NCI-H460 (cell line): ENCODE results near the gene CPNE7. TPM values are rescaled to one million over a fixed set of nuclear protein-coding genes. Genes with fewer than 3 reads are reported as not detected.
"Not testable (repeated sequence)": the region's sequence is repeated elsewhere in the genome, so short reads cannot be mapped to it uniquely, and the experiment has no call there.

Experiments used
- DNase-seq: peaks from one replicate; pipeline ENCODE4 v3.0.0-alpha.2; 2016; ENCODE audit warnings: low read depth; ENCODE audit errors: extremely low read depth
- total RNA-seq: library from RNA; depleted of rRNA; stranded (reverse); fragments of >200 nt; shearing (Covaris generic); gene quantifications from 2 replicates; pipeline ENCODE4 v1.2.3, GENCODE V29; 2014

CPNE7 gene
- total RNA-seq, 1 experiment from 2014 or later, result 43.1 TPM

DNA sequence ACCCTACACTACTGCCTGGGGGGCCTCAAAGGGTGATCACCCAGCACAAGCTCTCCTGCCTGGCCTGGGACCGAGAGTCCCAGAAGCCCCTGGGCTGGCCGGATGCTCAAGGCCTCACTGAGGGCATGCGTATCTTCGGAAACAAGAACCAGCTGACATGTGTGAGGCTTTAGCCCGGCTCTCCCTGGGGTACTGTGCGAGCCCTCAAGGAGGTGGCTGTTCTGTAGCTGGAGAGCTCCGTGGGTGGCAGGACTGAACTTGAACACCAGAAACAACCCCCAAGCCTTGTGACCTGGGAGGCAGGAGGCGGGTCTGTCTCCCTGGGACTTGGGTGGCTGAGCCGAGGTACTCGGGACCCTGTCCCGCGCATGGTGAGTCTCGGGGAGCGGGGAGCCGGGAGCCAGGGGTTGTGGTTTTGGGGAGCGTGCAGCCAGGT is 44.9 kb downstream of the CPNE7 start:
- DNase-seq, result no peak

DNA sequence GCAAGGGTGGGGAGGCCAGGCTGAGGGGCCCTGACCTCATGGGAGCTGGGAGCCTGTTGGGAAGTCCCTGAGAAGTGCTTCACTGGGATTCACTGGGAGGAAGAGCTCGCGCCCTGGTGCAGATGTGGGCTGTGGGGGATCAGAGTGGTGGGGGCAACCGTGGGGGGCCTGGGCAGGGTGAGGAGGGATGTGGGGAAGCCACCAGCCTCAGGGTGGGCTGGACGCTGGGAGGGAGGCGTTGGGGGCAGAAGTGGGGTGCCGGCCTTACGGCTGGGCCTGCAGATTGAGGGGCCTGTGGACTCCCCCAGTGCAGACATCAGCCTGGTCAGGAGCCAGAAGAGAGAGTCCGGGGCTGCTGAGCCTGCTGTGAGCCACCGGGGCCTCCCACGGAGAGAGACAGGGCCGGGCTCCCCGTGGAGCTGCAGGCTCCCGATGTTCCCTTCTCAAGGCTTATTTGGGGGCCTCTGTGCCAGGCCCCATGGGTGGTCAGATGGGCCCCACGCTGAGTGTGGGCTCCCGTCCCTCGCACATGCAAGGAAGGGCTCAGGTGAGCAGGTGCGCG is 45.7 kb downstream of the CPNE7 start:
- DNase-seq, result no peak

DNA sequence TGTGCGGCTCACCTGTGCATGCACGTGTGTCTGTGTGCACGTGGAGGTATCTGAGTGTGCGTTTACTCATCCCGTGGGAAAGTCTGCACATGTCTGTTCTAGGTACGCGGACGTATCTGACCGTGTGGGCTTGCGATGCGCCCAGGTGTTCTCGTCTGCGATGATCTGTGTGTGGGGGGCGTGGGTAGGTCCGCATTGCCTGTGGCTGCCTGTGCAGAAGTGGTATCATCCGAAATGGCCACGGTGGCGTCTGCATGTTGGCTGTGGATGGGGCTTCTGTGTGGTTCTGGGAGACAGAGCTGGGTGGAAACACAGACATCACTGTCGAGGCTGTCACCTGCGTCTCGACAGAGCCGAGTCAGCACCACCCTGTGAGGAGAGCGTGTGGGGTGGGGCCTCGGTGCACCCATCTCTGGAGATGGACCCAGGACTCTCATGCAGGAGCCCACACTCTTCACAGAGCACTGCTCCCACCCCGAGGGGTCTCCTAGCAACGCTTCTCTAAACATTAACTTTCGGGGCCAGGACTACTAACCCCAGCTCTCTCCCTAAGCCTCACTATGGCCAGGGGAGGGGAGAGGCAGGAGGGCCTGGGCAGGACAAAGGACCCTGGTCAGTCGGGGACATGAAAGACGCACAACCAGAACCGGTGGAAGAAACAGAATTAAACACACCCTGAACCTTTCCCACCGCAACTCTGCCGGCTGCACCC is 46.3 kb downstream of the CPNE7 start:
- DNase-seq, result no peak

GRCh38 chr16:89623511-89624261 is 48.1 kb downstream of the CPNE7 start:
- no peak for DNase-seq

DNA sequence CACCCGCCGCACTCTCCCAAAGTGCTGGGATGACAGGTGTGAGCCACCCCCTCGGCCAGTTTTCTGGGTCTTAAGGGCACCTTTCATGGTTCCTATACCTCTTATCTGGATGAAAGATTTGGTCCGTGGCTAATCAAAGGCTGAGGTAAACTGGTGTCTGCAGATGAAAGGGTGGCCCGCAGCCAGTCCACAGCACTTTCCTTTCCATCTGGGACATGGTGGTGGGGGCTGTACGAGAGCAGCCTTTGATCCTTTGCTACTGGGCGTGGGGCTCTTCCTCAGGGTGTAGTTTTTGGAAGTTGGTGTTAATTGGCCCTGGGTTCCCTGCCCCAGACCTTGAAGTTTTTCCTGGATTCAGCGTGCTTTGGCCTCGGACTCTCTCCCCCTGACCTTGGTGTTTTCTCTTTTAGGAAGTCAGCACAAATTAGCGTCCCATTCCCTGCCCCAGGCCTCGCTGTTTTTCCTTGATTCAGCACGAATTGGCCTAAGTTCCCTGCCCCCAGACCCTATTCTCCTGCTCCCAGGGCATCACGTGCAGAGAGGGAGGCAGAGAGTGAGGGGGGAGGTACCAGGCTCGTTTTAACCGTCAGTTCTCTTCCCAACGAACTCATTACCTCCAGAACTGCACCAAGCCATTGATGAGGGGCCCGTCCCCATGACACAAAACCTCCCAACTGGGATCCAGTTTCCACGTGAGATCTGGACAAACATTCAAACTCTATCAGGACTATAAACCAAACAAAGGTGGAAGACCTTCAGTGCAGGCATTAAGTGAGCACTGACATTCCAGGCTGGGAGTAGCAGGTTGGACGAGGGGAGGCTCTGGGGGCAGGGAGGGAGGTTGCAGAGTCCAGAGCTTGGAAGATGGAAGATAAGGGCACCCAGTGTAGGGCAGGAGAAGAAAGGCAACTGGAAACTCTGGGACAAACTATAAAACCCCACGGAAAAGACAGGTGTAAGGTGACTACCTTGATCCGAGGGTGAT is 49.5 kb downstream of the CPNE7 start:
- DNase-seq, result no peak

DNA sequence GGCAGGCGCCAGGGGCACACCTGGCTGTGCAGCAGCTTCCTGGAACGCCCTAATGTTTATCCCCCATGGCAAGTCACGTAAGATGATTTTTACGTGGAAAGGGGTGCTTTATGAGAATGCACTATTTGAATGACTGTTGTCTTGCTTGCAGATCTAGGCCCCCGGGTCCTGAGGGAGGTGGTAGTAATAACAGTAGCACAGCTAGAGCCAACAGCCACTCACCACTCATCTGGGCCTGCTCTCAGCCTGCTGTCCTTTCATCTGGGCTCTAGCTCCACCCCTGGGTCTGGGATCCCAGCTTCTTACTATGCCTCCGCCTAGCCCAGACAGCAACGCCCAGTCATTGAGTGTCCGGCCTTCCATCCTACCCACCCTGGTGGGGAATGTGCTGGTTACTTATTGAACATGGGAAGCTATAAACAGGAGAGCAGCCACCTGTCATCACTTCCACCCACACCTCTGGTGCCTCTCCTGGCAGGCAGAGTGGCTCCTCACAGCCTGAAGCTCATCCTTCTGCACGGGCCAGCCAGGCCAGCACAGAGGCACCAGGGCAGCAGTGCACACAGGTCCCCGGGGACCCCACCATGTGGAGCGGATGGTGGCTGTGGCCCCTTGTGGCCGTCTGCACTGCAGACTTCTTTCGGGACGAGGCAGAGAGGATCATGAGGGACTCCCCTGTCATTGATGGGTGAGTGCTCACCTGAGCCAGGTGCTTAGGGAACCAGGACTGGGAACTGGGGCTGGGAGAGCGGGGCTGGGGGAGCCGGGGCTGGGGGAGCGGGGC is 54.5 kb downstream of the CPNE7 start:
- DNase-seq, result no peak

- peak; percentile 58 for DNase-seq
Observed at GRCh38 chr16:89633064-89633631, 57.6 kb downstream of the CPNE7 start.

- DNase-seq, result not testable (repeated sequence)
Observed at GRCh38 chr16:89634463-89635385, 59.2 kb downstream of the CPNE7 start.

- no peak for DNase-seq
Observed at GRCh38 chr16:89636663-89637062, 61.1 kb downstream of the CPNE7 start.

DNA sequence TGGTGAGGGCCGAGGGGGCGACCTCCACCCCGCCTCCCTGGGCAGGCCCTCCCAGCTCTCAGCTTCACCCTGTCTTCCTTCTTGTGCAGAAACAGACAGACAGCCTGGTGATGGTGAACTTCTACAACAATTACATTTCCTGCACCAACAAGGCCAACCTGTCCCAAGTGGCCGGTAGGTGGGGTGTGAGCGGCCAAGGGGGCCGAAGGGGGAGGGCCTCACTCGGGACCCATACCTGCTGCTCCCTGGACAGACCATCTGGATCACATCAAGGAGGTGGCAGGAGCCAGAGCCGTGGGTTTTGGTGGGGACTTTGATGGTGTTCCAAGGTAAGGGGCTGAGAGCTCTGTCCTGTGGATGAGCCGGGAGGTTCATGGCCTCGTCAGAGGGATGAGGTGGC is 61.8 kb downstream of the CPNE7 start:
- no peak for DNase-seq

DNA sequence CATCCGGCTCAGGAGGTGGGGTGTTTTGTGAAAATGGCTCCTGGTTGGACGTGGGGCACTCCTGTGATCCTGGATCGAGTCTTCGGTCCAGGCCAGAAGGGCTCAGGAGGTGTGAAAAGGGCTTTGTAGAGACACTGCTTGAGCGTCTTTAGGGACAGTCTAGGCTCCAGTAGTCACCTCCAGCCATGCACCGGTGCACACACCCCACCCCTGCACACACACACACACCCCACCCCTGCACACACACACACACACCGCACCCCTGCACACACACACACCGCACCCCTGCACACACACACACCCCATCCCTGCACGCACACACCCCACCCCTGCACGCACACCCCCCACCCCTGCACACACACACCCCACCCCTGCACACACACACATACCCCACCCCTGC is 62.9 kb downstream of the CPNE7 start:
- DNase-seq, result no peak

DNA sequence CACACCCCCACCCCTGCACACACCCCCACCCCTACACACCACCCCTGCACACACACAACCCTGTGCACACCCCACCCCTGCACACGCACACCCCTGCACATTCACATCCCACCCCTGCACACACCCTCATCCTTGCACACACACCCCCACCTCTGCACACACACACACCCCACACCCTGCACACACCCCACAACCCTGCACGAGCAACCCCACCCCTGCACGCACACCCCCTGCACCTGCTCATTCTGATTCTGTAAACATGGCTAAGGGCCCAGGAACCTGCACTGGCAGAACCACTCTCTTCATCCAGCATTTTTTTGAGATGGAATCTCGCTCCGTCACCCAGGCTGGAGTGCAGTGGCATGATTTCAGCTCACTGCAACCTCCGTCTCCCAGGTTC is 63.8 kb downstream of the CPNE7 start:
- DNase-seq, result no peak

DNA sequence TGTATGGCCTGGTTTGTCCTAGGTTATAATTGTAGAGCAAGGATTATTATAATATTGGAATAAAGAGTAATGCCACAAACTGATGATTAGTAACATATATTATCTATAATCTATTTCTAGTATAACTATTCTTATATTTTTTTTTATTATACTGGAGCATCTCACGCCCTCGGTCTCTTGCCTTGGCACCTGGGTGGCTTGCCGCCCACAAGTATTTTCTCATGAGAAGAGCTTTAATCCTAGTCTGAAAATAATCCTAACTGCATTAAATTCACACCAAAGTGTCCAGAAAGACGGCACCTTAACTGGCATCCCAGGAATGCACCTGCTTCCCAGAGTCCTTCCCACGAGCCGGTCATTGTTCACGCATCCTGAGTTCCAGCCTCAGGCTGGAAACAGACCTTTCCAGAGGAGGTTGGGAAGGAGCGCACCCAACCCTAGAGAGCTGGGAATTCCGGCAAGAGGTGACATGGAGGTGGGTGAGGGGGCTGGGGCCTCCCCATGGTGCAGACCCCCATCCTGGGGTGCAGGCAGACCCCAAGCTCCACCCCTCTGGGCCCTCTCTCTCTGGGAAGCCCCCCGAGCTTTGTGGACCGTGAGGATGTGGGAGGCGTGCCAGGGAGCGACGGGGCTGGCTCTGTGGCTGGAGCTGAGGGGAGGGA is 66.0 kb downstream of the CPNE7 start:
- DNase-seq, result no peak

- no peak for DNase-seq
Observed at GRCh38 chr16:89642574-89642973, 67.0 kb downstream of the CPNE7 start.

DNA sequence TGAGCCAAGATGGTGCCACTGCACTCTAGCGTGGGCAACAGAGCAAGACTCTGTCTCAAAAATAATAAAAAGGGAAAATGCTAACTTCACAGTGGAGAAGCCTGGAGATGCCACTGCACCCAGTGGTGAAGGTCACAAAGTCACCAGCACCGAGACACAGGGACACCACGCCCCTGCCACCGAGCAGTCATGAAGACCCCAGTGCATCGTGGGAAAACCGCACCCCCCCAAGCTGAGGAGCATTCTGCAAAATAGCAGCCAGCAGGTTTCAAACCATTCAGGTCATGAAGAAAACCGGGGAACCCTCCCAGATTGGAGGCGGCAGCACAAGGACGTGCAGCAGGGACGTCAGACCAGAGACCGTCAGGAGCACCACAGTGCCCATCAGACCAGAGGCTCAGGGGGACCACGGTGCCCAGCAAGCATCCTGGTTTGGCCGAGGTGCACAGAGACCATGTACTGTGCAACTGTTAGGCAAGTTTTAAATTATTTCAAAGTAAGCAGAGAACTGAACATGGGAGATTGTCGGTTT is 68.3 kb downstream of the CPNE7 start:
- no peak for DNase-seq

GRCh38 chr16:89645122-89645521 is 69.6 kb downstream of the CPNE7 start:
- no peak for DNase-seq

DNA sequence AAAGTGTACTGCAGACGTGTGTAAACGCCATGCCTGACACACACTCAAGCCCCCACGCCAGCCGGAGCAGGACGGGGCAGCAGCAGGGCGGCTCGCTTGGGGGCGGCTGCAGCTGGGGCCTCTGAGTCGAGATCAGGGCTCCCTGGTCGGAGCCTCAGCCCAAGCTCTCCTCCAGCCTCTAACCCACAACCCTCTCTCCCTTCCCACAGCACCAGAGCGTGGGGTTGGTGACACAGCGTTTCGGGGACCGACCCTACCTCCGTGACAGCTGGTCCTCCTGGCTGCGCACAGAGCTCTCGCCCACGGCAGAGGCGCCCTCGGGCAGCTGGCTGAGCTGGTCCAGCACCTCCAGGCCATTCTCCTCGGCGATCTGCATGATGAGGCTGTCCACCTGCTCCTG is 70.7 kb downstream of the CPNE7 start:
- DNase-seq, result no peak
